Hepatocyte (in vitro differentiated cells): ENCODE measurements around the gene MAGI2. TPM values are rescaled to one million over a fixed set of nuclear protein-coding genes. Genes with fewer than 3 reads are reported as not detected.

Source experiments
- DNase-seq: peaks from one replicate; pipeline ENCODE4 v3.0.0-alpha.2; 2016; ENCODE audit warnings: low spot score
- H2AFZ ChIP-seq: fragments of 200-600 bp; sonication (generic); 2 replicates; pipeline ENCODE4 v1.6.0; 2016; ENCODE audit warnings: antibody characterized with exemption, mild to moderate bottlenecking
- H3K27ac ChIP-seq: fragments of 200-600 bp; sonication (generic); 2 replicates; pipeline ENCODE4 v1.5.1; 2016; ENCODE audit warnings: mild to moderate bottlenecking
- H3K27me3 ChIP-seq: fragments of 200-600 bp; sonication (generic); 2 replicates; pipeline ENCODE4 v1.6.1; 2016
- H3K36me3 ChIP-seq: fragments of 200-600 bp; sonication (generic); replicated peaks from 2 replicates; pipeline ENCODE4 v1.5.1; 2016; ENCODE audit warnings: low read depth; ENCODE audit not compliant: insufficient read depth
- H3K4me1 ChIP-seq: fragments of 200-600 bp; sonication (generic); 2 replicates; pipeline ENCODE4 v1.5.1; 2016; ENCODE audit warnings: mild to moderate bottlenecking, moderate library complexity; ENCODE audit not compliant: insufficient read depth
- H3K4me2 ChIP-seq: fragments of 200-600 bp; sonication (generic); 2 replicates; pipeline ENCODE4 v1.6.0; 2016
- H3K4me3 ChIP-seq: fragments of 200-600 bp; sonication (generic); 2 replicates; pipeline ENCODE4 v1.5.1; 2016; ENCODE audit warnings: mild to moderate bottlenecking
- H3K79me2 ChIP-seq: fragments of 200-600 bp; sonication (generic); 2 replicates; pipeline ENCODE4 v1.6.0; 2017; ENCODE audit warnings: mild to moderate bottlenecking
- H3K9me2 ChIP-seq: fragments of 200-600 bp; sonication (generic); replicated peaks from 2 replicates; pipeline ENCODE4 v1.6.0; 2017; ENCODE audit warnings: mild to moderate bottlenecking; ENCODE audit not compliant: insufficient read depth
- H3K9me3 ChIP-seq: fragments of 200-600 bp; sonication (generic); 2 replicates; pipeline ENCODE4 v1.5.1; 2016; ENCODE audit warnings: low read depth, mild to moderate bottlenecking
- H4K20me1 ChIP-seq: fragments of 200-600 bp; sonication (generic); 2 replicates; pipeline ENCODE4 v1.6.0; 2016; ENCODE audit warnings: mild to moderate bottlenecking; ENCODE audit not compliant: insufficient read depth, poor library complexity, severe bottlenecking
- EZH2 ChIP-seq: fragments of 200-600 bp; sonication (generic); IDR thresholded peaks from 2 replicates; pipeline ENCODE4 v1.6.1; 2016; ENCODE audit warnings: antibody characterized with exemption, mild to moderate bottlenecking, borderline replicate concordance
- EZH2phosphoT487 ChIP-seq: fragments of 200-600 bp; sonication (generic); IDR thresholded peaks from one replicate; pipeline ENCODE4 v1.6.1; 2018; ENCODE audit warnings: antibody characterized with exemption, mild to moderate bottlenecking, low read depth, moderate library complexity; ENCODE audit not compliant: unreplicated experiment, severe bottlenecking
- WGBS: methylation state at CpG from one replicate; pipeline ENCODE4 v1.1.6; 2016; ENCODE audit warnings: low lambda C conversion rate; ENCODE audit errors: missing lambda C conversion rate; 5-methylcytosine and 5-hydroxymethylcytosine counted together
- polyA plus RNA-seq: library from polyadenylated mRNA; unstranded; fragments of >200 nt; fragmentation: Nextera tagmentation; extraction: Ambion mirVana; gene quantifications from 2 replicates; pipeline ENCODE4 v1.2.1, GENCODE V29; 2016
- total RNA-seq: library from RNA; depleted of rRNA; stranded (reverse); fragments of >200 nt; gene quantifications from 2 replicates; pipeline ENCODE4 v1.2.3, GENCODE V29; 2014
- TF ChIP-seq, protein P1 (sequence below): fragments of 200-600 bp; sonication (generic); IDR thresholded peaks from 2 replicates; pipeline ENCODE4 v1.5.1; 2016; ENCODE audit warnings: antibody characterized with exemption, mild to moderate bottlenecking; ENCODE audit not compliant: poor library complexity

Gene MAGI2
- total and polyA plus RNA-seq, 2 experiments from 2014 or later = 3.1 to 6.7 TPM

DNA sequence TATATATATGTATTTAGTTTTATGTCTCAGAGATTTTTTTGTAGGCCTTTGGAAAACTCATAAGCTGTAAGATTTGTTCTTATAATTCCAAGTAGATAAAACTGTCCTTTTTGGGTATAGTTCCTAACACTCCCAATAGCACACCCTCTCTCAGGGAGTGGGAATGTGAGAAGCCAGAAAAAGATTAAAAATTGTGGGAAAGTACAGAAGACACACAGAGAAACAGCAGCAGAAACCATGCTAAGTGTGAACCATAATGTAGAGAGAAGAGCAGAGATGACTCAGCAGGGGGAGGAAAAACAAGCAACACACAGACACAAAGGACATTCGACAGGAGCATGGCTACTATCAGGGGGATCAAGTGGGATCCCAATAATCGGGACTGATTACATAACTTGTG, 401.6 kb downstream of the MAGI2 start:
- Histone ChIP-seq H4K20me1 (no peaks in the 10 kb centered on the region), H3K4me2 (no peak overlapping the region), H3K9me2 (no peaks in the 10 kb centered on the region), H3K27me3 (no peaks in the 10 kb centered on the region), H3K27ac (no peak overlapping the region), H3K4me3 (no peak overlapping the region), H3K36me3 (no peaks in the 10 kb centered on the region), H3K79me2 (no peaks in the 10 kb centered on the region), H3K9me3 (no peaks in the 10 kb centered on the region), H3K4me1 (no peaks in the 10 kb centered on the region), H2AFZ (no peak overlapping the region)
- no peak for DNase-seq
- whole genome bisulfite sequencing = 47% methylated on average over 2 of the region's 2 CpGs
- no peak for TF ChIP-seq EZH2phosphoT487
- TF ChIP-seq EZH2 = no peak
- TF ChIP-seq, protein P1, sequence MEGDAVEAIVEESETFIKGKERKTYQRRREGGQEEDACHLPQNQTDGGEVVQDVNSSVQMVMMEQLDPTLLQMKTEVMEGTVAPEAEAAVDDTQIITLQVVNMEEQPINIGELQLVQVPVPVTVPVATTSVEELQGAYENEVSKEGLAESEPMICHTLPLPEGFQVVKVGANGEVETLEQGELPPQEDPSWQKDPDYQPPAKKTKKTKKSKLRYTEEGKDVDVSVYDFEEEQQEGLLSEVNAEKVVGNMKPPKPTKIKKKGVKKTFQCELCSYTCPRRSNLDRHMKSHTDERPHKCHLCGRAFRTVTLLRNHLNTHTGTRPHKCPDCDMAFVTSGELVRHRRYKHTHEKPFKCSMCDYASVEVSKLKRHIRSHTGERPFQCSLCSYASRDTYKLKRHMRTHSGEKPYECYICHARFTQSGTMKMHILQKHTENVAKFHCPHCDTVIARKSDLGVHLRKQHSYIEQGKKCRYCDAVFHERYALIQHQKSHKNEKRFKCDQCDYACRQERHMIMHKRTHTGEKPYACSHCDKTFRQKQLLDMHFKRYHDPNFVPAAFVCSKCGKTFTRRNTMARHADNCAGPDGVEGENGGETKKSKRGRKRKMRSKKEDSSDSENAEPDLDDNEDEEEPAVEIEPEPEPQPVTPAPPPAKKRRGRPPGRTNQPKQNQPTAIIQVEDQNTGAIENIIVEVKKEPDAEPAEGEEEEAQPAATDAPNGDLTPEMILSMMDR = no peak

DNA sequence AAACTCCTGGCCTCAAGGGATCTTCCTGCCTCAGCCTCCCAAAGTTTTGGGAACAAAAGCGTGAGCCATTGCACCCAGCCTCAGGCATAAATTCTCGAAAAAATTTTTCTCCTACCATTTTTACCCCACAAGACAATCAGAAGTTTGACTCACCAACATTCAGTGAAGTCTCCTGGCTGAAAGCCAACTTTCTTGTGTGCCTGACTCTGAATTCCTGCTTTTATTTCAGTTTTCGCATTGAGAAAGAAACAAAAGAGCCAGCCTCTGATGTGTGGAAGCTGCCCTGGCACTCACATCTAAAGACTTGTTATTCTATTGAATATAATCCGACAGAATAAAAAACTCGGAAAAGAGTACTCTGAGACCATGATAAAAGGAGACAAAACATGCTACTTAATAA, 402.9 kb downstream of the MAGI2 start:
- Histone ChIP-seq H3K27me3 (no peaks in the 10 kb centered on the region), H3K9me3 (no peaks in the 10 kb centered on the region), H3K4me1 (no peaks in the 10 kb centered on the region), H3K4me3 (no peak overlapping the region), H3K79me2 (no peaks in the 10 kb centered on the region), H4K20me1 (no peaks in the 10 kb centered on the region), H3K36me3 (no peaks in the 10 kb centered on the region), H3K4me2 (no peak overlapping the region), H3K9me2 (no peaks in the 10 kb centered on the region), H2AFZ (no peak overlapping the region), H3K27ac (no peak overlapping the region)
- 89% methylated on average over 5 of the region's 5 CpGs for WGBS
- DNase-seq = peak; percentile 44
- TF ChIP-seq EZH2phosphoT487 = no peak
- TF ChIP-seq, protein P1 = no peak
- TF ChIP-seq EZH2 = no peak

DNA sequence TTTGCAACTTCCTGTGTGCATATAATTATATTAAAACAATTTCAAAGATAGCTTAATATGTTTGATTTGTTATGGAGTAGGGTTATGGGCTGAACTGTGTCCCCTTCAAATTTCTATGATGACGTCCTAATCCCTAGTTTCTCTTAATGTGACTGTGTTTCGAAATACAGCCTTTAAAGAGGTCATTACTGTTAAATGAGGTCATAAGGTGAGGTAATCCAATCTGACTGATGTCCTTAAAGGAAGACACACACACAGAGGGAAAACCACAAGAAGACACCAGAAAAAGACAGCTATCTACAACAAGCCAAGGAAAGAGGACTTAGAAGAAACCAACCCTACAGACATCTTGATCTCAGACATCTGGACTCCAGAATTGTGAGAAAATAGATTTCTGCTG, 407.4 kb downstream of the MAGI2 start:
- Histone ChIP-seq H3K4me1 (no peaks in the 10 kb centered on the region), H3K79me2 (no peaks in the 10 kb centered on the region), H3K9me2 (no peaks in the 10 kb centered on the region), H4K20me1 (no peaks in the 10 kb centered on the region), H3K4me2 (no peak overlapping the region), H3K36me3 (no peaks in the 10 kb centered on the region), H3K27me3 (no peaks in the 10 kb centered on the region), H2AFZ (no peak overlapping the region), H3K4me3 (no peak overlapping the region), H3K27ac (no peak overlapping the region), H3K9me3 (no peaks in the 10 kb centered on the region)
- WGBS = 42% methylated on average over 2 of the region's 2 CpGs
- no peak for DNase-seq
- TF ChIP-seq EZH2phosphoT487 (no peak), EZH2 (no peak)
- TF ChIP-seq, protein P1 = no peak

GRCh38 chr7:79037001-79037400, 416.5 kb downstream of the MAGI2 start:
- H3K4me1 ChIP-seq = no peaks in the 10 kb centered on the region
- H3K27me3 ChIP-seq = no peaks in the 10 kb centered on the region
- no peaks in the 10 kb centered on the region for H3K79me2 ChIP-seq
- H2AFZ ChIP-seq = no peak overlapping the region
- no peak overlapping the region for H3K4me3 ChIP-seq
- H3K36me3 ChIP-seq = no peaks in the 10 kb centered on the region
- no peaks in the 10 kb centered on the region for H3K9me3 ChIP-seq
- no peak for DNase-seq
- H3K9me2 ChIP-seq = no peaks in the 10 kb centered on the region
- H4K20me1 ChIP-seq = no peaks in the 10 kb centered on the region
- no peak overlapping the region for H3K4me2 ChIP-seq
- no peak overlapping the region for H3K27ac ChIP-seq
- 70% methylated on average over 4 of the region's 4 CpGs for WGBS
- TF ChIP-seq, protein P1 = no peak
- TF ChIP-seq EZH2 (no peak), EZH2phosphoT487 (no peak)
